Hematopoietic multipotent progenitor cell treated with erythropoietin and hydrocortisone succinate and interleukin-3 and kit ligand, for 17 days (in vitro differentiated cells): ENCODE measurements around the gene GSG1L2.
"Not testable (repeated sequence)": the region's sequence is repeated elsewhere in the genome, so short reads cannot be mapped to it uniquely, and the experiment has no call there.

Experiments used
- DNase-seq: peaks from one replicate; pipeline ENCODE4 v3.0.0-alpha.2; 2015; ENCODE audit warnings: low spot score

Gene GSG1L2

GRCh38 chr17:9790316-9790715, 31.6 kb downstream of the GSG1L2 start:
- DNase-seq: no peak

GRCh38 chr17:9788601-9789000, 33.3 kb downstream of the GSG1L2 start:
- DNase-seq: no peak

- DNase-seq: no peak
These were observed 37.3 kb downstream of the GSG1L2 start for GRCh38 chr17:9784544-9784943.

- not testable (repeated sequence) for DNase-seq
These were observed 38.4 kb downstream of the GSG1L2 start for GRCh38 chr17:9783465-9783864.

- DNase-seq: no peak
These were observed 38.8 kb downstream of the GSG1L2 start for GRCh38 chr17:9783050-9783449.

GRCh38 chr17:9780552-9780951, 41.3 kb downstream of the GSG1L2 start:
- DNase-seq: no peak

- no peak for DNase-seq
These were observed 45.0 kb downstream of the GSG1L2 start for GRCh38 chr17:9776911-9777310.

GRCh38 chr17:9772658-9773057, 49.2 kb downstream of the GSG1L2 start:
- no peak for DNase-seq

- DNase-seq: no peak
These were observed 50.4 kb downstream of the GSG1L2 start for GRCh38 chr17:9771465-9771864.

- no peak for DNase-seq
These were observed 52.7 kb downstream of the GSG1L2 start for GRCh38 chr17:9769036-9769695.

- peak; percentile 35 for DNase-seq
These were observed 53.4 kb downstream of the GSG1L2 start for GRCh38 chr17:9768381-9768934.

GRCh38 chr17:9767432-9767991, 54.4 kb downstream of the GSG1L2 start:
- no peak for DNase-seq

GRCh38 chr17:9766970-9767369, 54.9 kb downstream of the GSG1L2 start:
- no peak for DNase-seq

- no peak for DNase-seq
These were observed 56.6 kb downstream of the GSG1L2 start for GRCh38 chr17:9765322-9765721.

- no peak for DNase-seq
These were observed 58.2 kb downstream of the GSG1L2 start for GRCh38 chr17:9763643-9764042.

- DNase-seq: no peak
These were observed 61.6 kb downstream of the GSG1L2 start for GRCh38 chr17:9760266-9760665.

- no peak for DNase-seq
These were observed 66.8 kb downstream of the GSG1L2 start for GRCh38 chr17:9755083-9755482.
